HS-5 (cell line): ENCODE data around the gene YTHDF2.

ENCODE experiments used
- DNase-seq: peaks from one replicate; pipeline ENCODE4 v3.0.0-alpha.2; 2012; ENCODE audit warnings: low read depth

YTHDF2 gene

DNA sequence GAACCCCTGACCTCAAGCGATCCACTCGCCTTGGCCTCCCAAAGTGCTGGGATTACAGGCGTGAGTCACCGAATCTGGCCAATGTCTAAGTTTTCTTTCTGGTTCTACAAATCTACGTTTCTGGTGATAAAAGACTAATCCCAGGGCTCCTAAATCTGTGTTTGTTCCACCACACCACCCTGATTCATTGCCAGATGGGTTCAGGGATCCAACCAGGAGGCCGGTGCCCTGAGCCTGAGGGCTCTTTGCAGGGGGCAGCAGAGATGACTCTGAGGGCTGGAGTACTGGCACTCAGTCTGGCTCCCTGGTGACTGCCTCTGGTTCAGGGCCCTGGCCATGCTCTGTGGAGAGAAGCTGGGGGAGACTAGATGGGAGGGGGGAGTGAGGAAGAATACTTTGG lies 64.7 kb downstream of the YTHDF2 start:
- DNase-seq, result no peak

DNA sequence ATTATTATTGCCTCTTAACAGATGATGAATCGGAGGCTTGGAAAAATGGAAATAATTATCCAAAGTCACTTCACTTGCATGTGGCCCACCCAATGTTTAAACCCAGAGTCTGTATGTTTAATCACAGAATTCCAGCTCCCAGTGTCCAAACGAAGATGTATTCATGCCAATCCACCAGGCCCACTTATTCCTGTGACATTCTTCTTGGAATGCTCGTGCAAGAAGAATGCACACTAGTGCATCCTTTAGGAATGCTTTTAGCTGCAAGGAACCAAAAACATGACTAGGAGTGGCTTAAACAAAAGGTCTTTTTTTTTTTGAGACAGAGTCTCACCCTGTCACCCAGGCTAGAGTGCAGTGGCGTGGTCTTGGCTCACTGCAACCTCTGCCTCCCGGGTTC lies 66.3 kb downstream of the YTHDF2 start:
- no peak for DNase-seq

DNA sequence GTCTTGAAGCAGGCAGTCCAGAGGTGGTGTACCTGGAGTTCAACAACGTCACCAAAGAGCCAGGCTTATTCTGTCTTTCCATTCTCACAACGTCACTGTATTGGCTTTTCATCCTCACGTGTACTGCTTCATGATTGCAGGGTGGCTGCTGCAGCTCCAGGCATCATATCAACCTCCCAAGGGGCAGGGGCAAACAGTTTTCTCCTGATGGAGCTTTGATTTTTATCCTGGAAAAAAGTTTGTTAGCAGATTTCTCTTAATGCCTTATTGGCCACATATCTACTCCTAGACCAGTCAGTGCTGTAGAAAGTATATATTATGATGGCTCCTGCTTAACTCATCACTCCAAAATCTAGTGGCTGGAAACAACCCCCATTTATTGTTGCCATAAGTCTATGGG lies 66.9 kb downstream of the YTHDF2 start:
- no peak for DNase-seq

DNA sequence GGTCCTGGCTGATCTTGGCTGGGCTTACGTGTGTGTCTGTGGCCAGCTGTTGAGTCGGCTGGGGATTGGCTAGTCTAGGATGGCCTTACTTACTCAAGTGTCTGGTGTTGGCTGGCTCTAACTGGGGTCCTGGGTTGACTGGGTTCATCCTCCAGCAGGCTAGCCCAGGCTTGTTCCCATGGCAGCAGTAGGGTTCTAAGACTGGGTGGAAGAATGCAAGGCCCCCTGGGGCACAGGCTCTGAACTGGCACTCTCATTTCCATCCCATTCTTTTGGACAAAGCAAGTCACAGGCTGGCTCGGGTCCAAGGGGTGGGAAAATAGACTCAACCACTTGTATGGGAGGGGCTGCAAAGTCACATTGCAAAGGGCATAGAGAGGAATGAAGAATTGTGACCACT lies 67.3 kb downstream of the YTHDF2 start:
- DNase-seq, result no peak

DNA sequence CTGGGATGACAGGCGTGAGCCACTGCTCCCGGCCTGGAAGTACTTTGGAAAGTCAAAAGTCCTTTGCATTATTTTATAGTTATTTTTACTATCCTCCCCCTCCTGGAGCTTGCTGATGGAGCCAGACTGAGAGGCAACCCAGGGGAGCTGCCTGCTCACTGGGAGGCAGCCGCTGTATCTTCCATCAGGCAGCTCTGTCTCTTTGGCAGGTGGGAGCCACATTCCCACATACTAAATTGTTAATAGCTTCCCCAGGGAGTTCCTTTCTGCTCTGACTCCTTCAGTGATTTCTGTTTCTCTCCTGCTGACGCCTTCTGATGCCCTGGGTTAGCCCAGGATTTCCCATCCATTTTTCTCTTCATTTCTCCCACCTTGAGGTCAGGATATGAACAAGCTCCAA lies 70.3 kb downstream of the YTHDF2 start:
- DNase-seq, result no peak

DNA sequence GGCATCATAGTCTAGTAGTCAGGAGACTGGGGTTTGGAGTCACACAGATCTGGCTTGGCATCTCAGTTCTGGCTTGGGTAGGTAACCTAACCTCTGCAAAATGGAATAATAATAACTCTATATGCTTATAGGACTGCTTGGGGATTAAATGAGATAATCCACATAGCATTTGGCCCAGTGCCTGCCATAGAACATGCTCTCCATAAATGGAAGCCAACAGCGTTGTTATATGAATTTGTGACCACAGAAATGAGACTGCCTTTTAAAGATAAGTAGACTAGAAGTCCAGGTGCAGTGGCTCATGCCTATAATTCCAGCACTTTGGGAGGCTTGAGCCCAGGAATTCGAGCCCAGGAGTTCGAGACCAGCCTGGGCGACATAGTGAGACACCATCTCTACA lies 71.2 kb downstream of the YTHDF2 start:
- DNase-seq, result no peak

DNA sequence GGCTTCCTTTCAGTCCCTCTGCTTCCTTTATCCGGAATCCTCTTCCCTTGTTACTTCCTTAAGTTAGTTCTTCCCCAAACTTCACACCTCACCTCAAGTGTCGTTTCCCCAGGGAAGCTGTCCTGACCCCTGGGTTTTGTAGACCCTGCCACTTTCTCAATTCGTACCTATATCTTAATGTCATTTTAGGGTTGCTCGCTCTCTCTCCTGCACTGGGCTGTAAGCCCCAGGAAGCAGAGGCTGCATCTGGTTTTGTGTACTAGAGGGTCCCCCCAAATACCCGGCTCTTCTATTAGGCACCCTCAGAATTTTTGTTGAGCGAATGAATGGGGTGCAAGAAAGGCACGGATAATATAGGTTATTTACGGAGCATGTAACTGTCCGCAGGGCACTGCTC lies 74.6 kb downstream of the YTHDF2 start:
- no peak for DNase-seq

DNA sequence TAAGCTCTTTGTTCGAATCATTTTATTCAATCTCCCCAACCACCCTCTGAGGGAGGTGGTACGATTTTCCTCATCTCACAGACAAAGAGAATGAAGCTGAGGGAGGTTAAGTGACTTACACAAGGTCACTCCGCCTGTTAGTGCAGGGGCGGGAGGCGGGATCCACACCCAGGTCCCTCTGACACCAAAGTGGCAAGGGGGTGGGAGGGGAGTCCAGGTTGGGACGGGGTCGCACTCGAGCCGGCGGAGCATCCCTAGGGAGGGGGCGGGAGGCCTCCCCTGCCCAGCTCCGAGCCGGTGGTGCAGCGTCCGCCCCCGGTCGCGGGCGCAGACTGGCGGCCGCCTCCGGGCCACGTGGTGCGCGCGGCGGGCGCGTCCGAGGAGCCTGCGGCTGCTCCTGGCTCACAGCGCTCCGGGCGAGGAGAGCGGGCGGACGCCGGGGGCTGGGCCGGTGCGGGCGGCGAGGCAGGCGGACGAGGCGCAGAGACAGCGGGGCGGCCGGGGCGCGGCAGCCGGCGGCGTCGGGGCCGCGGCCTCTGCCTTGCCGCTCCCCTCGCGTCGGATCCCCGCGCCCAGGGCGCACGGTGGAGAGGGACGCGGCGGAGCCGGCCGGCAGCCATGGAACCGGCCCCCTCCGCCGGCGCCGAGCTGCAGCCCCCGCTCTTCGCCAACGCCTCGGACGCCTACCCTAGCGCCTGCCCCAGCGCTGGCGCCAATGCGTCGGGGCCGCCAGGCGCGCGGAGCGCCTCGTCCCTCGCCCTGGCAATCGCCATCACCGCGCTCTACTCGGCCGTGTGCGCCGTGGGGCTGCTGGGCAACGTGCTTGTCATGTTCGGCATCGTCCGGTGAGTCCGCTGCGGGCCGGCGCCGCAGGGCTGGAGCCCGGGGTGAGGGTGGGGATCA lies 75.3 kb downstream of the YTHDF2 start, which contains the start of gene OPRD1:
TSS of gene OPRD1 (plus strand) at position 405 of the 903 bp plus-strand sequence. CDS start at position 619, 214 bp downstream.
- no peak for DNase-seq

DNA sequence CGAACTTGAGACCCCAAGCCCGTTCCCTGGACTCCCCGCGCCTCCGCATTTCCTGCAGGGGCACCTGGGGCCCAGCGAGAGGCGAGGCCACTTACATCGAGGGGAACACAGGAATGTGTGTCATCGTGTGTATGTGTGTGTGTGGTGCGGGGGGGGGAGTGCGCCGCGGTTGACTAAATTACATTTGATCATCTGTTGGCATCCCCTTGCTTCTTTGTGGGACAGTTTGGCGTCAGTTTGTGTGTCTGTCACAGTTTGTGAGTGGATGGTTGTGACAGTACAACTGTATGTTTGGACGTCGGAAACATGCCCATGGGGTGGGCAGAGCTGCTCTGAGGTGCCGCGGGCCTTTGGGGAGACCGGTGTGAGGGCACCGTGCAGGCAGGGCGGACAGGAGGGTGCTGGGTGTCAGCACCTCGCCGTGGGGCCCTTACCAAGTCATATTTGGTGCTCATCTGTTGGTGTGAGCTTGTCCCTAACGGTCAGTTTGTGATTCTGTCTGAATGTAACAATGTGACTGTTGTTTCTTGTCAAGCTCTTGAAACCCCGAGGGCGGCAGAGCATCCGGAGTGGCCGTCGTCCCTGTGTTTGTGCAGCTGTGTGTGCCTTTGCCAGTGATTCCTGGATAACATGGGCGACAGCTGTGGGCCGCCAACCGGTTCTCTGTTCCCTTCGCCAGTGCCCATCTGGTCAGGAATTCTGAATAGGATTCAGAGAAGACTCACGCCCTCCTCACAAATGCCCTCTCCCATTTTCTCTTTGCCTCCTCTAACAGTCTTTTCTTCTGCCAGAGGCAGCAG lies 76.1 kb downstream of the YTHDF2 start:
- no peak for DNase-seq

DNA sequence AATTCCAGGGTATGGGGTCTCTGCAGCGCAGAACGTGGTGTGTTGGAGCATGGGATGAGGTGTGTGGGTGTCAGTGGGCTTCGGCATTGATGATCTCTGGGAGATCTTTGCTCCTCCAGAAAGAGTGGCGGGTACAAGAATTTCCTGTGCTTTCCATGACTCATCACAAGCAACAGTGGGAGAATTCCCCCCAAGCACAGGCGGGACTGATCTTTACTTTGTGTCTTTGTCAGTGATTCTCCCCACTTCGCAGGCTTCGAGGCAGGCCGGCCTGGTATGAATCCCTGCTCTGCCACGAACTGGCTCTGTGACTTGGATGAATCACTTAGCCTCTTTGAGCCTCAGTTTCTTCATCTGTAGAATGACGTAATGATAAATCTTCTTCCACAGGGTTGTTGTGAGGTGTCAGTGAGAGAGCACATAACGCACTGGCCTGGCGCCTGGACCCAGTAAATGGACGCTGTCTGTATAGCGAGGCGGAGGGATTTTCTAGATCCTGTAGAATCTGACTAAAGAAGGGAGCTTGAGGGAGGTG lies 77.3 kb downstream of the YTHDF2 start:
- no peak for DNase-seq

DNA sequence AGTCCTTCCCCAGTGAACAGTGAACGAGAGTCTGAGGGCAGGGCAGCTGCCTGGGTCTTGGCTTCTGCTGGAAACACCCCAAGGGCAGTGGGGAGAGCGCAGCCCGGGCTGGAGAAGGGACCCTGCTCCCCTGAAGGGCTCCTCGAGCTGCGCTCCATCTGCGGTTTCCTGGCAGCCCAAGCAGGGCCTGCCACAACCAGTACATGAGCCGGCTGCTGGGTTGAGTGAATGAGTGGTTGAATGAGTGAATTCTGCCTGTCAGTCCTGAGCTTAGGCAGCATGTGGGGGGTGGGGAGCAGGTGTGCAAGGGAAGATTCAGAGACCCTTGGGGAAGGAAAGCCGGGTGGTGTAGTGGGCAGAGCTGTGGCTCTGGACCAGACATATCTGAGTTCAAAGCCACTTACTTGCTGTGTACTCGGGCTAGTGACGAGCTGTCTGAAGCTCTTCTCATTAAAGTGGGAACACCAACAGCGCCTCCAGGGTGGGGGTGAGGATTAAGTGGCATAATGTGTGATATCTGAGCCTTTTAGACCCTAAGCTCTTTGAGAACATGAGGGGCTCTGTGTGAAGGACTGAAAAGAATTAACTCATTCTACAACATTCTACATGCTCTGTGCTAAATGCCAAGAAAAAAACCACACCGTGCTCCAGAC lies 78.9 kb downstream of the YTHDF2 start:
- no peak for DNase-seq

DNA sequence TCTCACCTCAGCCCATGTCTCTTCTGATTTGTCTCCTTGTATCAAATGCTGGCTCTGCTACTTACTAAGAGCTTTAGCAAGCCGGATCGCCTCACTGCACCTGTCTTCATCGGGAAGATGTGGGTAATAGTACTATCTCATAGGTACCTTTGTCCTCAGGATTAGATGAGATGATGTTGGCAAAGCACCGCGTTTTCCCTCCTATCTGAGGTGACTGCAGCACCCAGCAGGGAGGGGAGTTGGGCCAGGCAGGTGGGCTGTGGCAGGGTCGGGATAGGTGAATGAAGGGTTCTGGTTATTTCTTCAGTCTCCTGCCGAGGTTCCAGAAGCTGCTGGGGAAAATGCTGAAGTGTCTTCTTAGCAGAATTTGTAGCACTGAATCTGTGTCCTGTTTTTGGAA lies 80.4 kb downstream of the YTHDF2 start:
- DNase-seq, result no peak

DNA sequence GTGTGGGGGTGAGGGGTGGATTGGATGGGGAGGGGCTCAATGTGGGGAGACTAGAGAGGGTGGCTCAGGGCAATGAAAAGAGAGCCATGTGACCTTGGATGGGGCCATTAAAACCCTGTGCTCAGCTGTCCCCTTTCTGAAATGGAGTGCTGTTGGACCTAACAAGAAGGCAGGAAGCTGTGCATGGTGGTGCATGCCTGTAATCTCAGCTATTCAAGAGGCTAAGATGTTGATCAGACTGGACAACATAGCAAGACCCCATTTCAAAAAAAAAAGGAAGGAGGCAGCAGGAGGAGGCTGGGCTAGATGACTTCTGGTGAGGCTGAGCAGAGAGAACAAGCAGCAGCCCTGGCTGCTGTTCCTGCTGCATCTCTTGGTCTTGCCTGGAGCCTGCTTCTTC lies 82.3 kb downstream of the YTHDF2 start:
- no peak for DNase-seq
